Effector CD8-positive, alpha-beta T cell (primary cell): ENCODE data around the gene ZNF534.
"Not testable (repeated sequence)": the region's sequence is repeated elsewhere in the genome, so short reads cannot be mapped to it uniquely, and the experiment has no call there.

Source experiments
- DNase-seq: peaks from one replicate; lab custom pipeline; 2025; lab: John Stamatoyannopoulos, UW
- total RNA-seq, 4 experiments: gene quantifications; one replicate each; lab custom pipeline; 2026; lab: John Stamatoyannopoulos, UW

The ZNF534 gene
- 0 to 0.58 (median 0.23) reads per million in 4 experiments for total RNA-seq

- DNase-seq, result no peak
These were observed at the start of gene ZNF534 for GRCh38 chr19:52428937-52429336. Gene ZNF534 (plus strand): TSS chr19:52429148. CDS start chr19:52431475, 2,327 bp downstream.

GRCh38 chr19:52391135-52391534 is 37.8 kb upstream of the ZNF534 start:
- no peak for DNase-seq

GRCh38 chr19:52397310-52398080 is 31.5 kb upstream of the ZNF534 start, which contains the start of gene ZNF528:
Gene ZNF528 (plus strand): TSS chr19:52397849. CDS start chr19:52402014, 4,165 bp downstream.
- peak; percentile 92 for DNase-seq

- DNase-seq, result no peak
These were observed 30.9 kb upstream of the ZNF534 start for GRCh38 chr19:52398081-52398441.

GRCh38 chr19:52410276-52410675 is 18.7 kb upstream of the ZNF534 start:
- DNase-seq, result no peak

GRCh38 chr19:52415711-52416110 is 13.2 kb upstream of the ZNF534 start:
- DNase-seq, result no peak

GRCh38 chr19:52442179-52442578 is 13.2 kb downstream of the ZNF534 start:
- no peak for DNase-seq

GRCh38 chr19:52444506-52444905 is 15.6 kb downstream of the ZNF534 start:
- no peak for DNase-seq

GRCh38 chr19:52451241-52451640 is 22.3 kb downstream of the ZNF534 start:
- DNase-seq, result no peak

- peak; percentile 45 for DNase-seq
These were observed 24.6 kb downstream of the ZNF534 start, which contains the start of gene ZNF578 for GRCh38 chr19:52453324-52454094. Gene ZNF578 (plus strand): TSS chr19:52453553. CDS start chr19:52501846, 48,293 bp downstream.

- no peak for DNase-seq
These were observed 36.0 kb downstream of the ZNF534 start for GRCh38 chr19:52464798-52465470.

- DNase-seq, result no peak
These were observed 44.9 kb downstream of the ZNF534 start for GRCh38 chr19:52473655-52474350.

GRCh38 chr19:52474351-52475127 is 45.6 kb downstream of the ZNF534 start:
- DNase-seq, result no peak

GRCh38 chr19:52484111-52484743 is 55.3 kb downstream of the ZNF534 start:
- DNase-seq, result not testable (repeated sequence)

- DNase-seq, result not testable (repeated sequence)
These were observed 56.1 kb downstream of the ZNF534 start for GRCh38 chr19:52485064-52485463.

GRCh38 chr19:52485561-52486240 is 56.8 kb downstream of the ZNF534 start:
- DNase-seq, result not testable (repeated sequence)

- DNase-seq, result no peak
These were observed 63.4 kb downstream of the ZNF534 start for GRCh38 chr19:52492201-52492993.

- no peak for DNase-seq
These were observed 64.1 kb downstream of the ZNF534 start for GRCh38 chr19:52492994-52493470.

GRCh38 chr19:52494518-52494917 is 65.6 kb downstream of the ZNF534 start:
- DNase-seq, result no peak
